Stimulated activated CD8-positive, alpha-beta memory T cell treated with anti-CD3 and anti-CD28 coated beads, Interleukin-15, amount 100 ng/mL, for 24 hours (primary cell): ENCODE measurements around the gene OXTR.
"Not testable (repeated sequence)": the region's sequence is repeated elsewhere in the genome, so short reads cannot be mapped to it uniquely, and the experiment has no call there.

Source experiments
- DNase-seq: peaks from one replicate; pipeline ENCODE4 v3.0.0-alpha.2; 2020; ENCODE audit warnings: low read depth

The OXTR gene

DNA sequence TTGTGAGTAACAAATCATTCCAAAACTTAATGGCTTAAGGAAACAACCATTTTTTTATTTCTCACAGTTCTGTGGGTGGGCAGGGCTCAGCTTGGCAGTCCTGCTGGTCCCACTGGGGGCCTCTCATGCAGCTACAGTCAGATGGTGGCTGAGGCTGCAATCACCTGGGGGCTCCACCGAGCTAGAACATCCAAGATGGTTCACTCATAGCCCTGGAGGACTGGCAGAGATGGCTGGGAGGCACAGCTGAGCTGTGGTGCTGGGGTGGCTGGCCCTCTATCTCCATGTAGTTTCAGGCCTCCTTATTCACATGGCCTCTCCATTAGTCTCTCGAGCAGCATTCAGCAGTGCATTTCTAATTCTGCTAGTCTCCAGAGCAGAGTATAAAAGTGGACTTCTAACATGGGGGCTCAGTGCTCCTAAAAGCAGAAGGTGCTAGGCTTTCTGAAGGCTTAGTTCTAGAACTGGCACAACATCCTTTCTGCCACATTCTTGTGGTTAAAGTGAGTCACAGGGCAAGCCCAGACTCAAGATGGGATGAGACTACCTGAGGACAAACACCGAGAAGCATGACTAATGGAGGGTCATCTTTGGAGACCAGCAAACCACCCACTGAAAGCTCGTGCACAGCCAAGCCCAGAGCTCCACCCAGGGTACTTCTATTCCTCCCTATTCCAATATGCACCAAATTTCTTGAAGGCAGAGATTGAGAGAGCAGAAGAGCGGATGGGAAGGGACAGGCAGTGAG is 29.5 kb downstream of the OXTR start:
- no peak for DNase-seq

DNA sequence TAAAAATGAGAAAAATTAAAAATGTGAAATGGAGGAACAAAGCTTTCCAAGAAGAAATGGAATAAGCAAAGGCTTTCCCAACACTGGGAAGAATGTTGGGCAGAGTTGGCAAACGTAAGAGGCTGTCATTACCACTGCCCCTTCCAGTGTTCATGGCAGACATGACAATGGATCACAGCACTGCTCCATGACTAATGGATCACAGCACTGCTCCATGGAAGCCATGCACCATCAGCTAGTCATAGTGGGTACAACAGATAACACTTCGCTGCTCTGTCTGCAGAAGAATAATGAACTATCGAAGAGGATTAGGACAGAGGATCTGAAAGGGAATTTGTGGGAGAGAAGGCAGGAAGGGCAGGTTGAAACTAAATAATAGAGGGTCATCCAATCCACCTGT is 30.8 kb downstream of the OXTR start:
- no peak for DNase-seq

GRCh38 chr3:8737823-8738222 is 31.6 kb downstream of the OXTR start:
- no peak for DNase-seq

DNA sequence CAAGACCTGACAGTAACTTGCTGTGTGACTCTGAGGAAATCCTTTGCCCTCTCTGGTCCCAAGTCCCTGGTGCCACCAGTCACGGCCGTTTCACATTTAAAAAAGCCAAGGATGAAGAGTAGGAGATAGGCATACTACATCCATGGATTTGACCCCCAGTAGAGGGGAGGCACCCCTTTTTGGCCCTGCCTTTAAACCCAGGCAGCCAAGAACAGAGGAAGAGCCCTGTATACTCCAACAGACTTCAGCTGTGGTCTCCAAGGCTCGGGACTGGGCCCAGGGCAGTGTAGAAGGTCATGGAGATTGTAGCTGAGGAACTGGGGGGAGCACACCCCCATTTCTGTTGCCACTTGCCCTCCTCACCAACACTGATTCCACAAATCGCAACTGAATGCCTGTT is 32.1 kb downstream of the OXTR start:
- DNase-seq = no peak

DNA sequence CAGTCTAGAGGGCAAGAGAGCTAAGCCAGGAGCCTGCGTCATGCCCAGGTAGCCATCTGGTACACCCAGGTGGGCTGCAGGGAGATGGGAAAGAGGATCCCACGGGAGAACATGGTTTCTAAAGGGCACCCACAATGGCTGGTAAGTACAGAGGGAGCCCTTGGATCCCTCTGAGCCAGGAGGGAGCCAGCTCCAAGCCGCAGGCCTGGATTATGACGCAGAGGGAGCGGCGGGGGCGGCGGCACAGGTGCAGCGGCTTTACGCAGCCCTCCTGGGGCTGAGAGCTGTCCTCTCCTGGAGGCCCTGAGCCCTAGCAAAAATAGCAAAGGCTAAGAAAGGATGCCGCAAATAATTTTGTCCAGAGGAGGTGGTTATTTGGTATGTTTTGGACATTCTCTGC is 33.0 kb downstream of the OXTR start:
- DNase-seq = no peak

DNA sequence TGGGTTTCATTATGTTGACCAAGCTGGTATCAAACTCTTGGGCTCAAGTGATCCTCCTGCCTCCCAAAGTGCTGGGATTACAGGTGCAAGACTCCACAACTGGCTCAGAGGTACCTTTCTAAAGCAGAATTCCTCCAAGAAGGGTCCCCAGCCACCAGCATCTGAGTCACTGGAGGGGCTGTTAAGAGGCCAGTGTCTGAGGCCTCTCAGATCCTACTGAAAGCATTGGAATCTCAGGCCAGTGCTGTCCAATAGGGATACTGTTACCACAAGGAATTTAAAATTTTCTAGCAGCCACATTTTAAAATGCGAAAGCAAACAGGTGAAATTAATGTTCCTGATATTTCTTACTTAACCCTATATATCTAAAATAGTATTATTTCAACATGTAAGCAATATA is 34.5 kb downstream of the OXTR start:
- no peak for DNase-seq

- no peak for DNase-seq
Observed at GRCh38 chr3:8734137-8734878, 35.1 kb downstream of the OXTR start.

DNA sequence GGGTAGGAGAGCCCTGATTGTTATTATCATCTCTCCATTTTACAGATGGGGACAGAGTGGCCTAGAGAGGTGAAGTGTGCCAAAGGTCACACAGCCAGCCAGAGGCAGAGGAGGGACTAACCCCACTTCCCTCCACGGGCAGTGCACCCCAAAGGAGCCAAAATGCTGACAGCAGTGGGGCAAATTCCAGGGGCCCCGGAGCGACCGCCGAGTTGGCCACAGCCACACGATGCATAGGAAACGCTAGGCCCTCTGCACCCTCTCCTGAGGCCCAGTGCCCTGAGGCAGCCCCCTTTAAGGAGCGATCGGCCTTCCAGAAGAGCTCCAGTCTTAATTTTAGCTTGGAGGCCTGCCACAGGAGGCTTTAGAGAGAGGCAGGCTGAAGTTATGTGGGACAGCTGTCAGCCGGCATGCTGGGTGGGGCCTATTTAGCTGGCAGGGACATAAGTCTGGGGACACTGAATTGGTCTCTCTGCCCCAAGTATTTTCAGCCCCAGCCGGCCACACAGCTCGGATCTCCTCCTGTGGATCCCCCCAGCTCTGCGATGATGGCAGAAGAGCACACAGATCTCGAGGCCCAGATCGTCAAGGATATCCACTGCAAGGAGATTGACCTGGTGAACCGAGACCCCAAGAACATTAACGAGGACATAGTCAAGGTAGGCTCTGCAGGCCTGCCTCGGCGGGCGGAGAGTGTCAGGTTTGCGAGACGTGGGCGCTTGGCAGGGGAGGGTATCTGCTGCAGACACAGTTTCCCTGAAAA is 35.9 kb downstream of the OXTR start, which contains the start of gene CAV3:
CAV3 (plus strand) TSS at position 471 of the 763 bp plus-strand sequence; CDS start at position 546, 75 bp downstream.
- no peak for DNase-seq

DNA sequence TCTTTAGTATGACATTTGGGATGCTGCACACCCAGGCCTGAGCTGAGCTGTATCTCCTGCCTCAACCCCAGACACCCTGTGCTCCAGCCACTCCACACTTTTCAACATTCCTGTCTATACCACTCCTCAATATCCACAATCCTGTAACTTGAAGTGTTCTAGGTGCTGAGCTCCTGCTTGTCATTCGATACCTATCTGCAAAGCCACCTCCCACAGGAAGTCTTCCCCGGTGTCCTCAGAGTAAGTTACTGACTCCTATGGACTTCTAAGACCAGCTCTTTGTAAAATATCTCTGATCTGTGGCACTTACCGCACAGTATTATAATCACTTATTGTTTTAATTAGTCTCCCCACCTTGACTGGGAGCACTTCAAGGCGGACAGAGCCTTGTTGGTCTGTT is 37.0 kb downstream of the OXTR start:
- no peak for DNase-seq

DNA sequence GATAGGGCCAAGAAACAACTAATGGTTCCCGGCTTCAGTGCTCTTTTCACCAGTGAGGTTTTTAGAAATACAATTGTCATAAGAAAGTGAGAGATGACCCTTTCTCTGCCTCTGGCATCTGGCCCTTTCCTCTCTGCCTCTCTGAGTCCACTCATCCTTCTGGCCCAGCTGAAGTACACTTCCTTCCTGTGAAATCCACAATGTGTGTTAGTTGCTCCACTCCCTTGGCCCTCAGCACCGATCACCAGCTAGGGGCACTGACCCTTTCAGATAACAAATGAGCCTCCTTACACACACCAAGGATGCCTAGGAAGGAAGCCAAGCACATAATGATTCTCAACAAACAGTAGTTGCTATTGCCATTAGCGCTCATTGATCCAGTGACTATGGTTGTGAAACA is 38.8 kb downstream of the OXTR start:
- DNase-seq = no peak

GRCh38 chr3:8729479-8729878 is 39.9 kb downstream of the OXTR start:
- no peak for DNase-seq

GRCh38 chr3:8727605-8728512 is 41.6 kb downstream of the OXTR start:
- DNase-seq = no peak

DNA sequence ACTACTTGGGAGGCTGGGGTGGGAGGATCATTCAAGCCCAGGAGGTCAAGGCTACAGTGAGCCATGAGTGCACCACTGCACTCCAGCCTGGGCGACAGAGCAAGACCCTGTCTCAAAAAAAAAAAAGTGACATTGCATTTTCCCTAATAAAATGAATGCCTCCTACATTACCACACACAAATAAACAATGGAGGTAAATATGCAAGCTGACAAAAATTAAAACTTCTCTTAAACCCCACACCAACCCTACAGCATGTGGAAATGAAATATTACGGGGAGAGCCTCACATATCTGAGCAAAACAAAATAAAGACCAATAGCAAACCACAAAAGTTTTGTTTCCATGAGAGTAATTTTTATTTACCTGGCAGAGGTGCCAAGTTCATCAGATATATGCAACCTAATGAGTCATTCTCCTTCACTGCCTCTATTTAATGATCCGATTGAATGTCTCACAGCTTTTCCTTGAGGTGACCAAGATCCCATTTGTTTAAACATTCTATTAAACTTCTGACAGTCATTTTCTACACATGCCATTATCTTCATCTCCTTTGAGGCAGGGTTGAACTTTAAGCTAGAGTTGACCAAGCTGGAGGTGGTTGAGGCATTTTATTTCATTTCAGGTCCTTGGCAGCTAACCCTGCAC is 45.2 kb downstream of the OXTR start:
- no peak for DNase-seq

- no peak for DNase-seq
Observed at GRCh38 chr3:8723612-8724011, 45.8 kb downstream of the OXTR start.

DNA sequence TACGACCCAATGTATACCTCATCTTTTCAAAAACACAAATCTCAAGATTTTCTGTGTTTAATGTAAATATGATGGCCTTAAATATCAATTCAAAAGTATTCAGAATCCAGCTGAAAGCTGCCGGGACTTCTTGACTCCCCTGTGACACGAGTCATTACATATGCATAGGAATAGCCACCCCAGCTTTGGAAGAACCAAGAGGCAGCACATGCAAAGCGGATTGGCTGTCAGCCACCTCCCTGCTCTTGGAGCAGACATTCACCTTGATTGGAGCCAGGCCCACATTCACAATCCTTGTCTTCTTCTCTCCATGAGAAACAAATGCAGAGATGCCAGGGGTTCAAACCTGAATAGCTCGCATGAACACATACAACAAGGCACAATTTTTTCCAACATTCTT is 46.6 kb downstream of the OXTR start:
- no peak for DNase-seq

DNA sequence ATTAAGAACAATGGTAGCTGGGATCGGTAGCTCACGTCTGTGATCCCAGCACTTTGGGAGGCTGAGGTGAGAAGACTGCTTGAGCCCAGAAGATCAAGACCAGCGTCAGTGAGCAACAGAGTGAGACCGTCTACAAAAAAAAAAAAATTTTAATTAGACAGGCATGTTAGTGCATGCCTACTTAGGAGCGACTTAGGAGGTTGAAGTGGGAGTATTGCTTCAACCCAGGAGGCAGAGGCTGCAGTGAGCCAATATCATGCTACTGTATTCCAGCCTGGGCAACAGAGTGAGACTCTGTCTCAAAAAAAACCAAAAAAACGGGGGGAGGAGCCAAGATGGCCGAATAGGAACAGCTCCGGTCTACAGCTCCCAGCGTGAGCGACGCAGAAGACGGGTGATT is 53.7 kb downstream of the OXTR start:
- DNase-seq = not testable (repeated sequence)

- DNase-seq = no peak
Observed at GRCh38 chr3:8713901-8714759, 55.3 kb downstream of the OXTR start.

DNA sequence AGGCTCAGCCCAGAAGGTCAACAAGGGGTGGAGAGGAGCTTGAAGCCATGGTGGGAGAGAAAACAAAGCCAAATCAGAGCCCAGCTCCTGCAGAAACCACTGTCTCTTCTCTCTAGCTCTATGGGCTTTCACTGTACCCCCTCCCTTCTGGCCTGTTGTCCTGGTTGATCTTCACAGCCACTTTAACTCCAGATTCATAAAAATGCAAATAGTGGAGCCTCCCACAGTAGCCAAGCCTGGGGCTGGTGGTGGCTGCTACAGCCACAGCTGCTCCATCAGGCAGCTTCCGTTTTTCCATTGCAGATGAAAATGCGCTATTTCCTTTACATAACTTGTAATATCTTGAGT is 56.5 kb downstream of the OXTR start:
- DNase-seq = no peak

DNA sequence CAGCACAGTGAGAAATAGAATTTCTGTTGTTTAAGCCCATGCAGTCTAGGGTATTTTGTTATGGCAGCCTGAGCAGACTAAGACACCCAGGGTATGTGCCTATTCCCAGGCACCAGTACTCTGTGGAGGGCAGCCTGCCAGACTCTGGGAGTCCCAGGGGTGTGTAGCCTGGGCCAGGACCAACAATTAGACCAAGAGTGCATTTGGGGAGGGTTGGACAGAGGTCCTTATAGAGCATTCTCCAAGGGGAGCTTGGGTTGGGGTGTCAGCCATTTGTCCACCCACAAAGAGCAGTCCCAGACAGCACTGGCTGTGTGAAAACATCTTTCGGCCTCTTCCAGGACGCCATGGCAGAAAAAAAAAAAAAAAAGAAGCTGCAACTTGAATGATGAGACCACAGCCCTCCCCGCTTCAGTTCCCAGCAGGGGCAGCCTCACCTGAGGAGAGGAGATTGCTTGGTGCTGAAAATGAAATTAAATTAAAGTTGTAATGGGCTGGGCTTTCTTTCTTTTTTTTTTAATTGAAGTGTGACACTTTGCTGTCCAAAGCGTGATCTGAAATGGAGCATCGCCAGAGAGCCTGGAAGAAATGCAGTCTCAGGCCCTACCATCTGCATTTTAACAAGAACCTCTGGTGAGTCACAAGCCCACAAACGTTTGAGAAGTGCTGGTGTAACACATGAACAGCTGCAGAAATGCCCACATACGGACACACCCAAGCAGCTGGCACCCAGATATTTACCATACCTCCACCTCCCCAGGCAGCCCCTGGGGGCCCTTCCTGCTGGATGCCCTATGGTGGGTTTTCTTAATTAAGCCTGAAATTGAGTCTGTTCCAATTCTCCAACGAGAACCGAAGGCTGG is 57.1 kb downstream of the OXTR start:
- DNase-seq = no peak
